Retina (tissue), 1 donor: ENCODE measurements around the gene PTPN9.
"Not testable (repeated sequence)": the region's sequence is repeated elsewhere in the genome, so short reads cannot be mapped to it uniquely, and the experiment has no call there.

Experiments
- DNase-seq: peaks from one replicate; pipeline ENCODE4 v3.0.0-alpha.2; 2016

The PTPN9 gene

GRCh38 chr15:75452364-75452864, 126.7 kb downstream of the PTPN9 start:
- peak; percentile 79 for DNase-seq

DNA sequence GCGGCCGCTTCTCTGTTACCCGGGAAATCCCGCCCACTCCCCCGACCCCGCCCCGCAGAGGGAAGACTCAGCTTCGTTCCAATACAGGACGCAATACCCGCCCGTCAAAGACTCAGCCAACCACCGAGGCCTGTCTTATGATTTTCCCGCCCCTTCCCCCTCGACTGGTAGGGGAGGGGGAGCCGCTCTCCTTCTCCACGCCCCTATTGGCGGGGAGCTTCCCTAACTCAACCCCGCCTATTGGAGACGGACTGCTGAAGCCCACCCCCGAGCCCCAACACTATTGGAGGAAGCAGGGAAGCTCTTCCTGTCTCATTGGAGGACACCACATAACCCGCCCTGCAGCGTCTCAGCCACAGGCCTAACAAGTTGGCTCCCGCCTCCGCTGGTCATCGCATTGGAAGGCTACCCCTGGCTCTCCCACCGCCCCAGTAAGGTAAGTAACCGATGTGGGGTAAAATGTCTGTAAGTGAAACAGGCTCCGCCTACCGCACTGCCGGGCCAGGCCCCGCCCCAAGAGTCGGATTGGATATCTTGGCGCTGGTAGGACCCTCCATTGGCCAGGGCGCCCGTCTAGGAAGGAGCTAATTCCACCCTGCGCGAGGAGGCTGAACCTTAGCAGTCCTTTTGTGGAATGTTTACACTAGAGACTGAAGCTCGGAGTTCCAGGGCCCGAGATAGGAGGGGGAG, 127.3 kb downstream of the PTPN9 start, which contains the start of gene SIN3A:
SIN3A (minus strand) TSS at position 17 of the 690 bp plus-strand sequence. CDS start 21,315 bp downstream, outside the sequence.
- peak; percentile 98 for DNase-seq

DNA sequence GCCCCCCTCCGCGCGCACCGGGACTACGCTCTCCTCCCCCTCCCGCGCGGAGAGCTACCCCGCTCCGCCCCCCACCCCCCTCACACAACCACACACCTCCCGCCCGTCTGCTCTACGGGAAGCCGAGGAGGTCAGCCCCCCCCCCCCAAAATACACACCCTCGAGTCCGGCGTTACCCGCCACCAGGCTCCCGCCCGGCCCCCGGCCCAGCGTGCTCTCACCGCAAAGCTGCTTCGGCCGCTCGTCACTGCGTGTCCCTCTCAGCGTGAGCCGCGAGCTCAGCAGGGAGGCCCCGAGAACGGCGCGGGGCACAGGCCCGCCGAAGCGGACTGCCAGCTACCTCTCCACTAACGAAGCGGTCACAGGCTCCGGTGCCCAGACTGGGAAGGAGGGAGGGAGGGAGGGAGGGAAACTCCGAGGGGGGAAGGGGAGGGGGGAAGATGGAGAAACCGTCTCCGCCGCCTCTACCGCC, 127.9 kb downstream of the PTPN9 start:
- DNase-seq = no peak

DNA sequence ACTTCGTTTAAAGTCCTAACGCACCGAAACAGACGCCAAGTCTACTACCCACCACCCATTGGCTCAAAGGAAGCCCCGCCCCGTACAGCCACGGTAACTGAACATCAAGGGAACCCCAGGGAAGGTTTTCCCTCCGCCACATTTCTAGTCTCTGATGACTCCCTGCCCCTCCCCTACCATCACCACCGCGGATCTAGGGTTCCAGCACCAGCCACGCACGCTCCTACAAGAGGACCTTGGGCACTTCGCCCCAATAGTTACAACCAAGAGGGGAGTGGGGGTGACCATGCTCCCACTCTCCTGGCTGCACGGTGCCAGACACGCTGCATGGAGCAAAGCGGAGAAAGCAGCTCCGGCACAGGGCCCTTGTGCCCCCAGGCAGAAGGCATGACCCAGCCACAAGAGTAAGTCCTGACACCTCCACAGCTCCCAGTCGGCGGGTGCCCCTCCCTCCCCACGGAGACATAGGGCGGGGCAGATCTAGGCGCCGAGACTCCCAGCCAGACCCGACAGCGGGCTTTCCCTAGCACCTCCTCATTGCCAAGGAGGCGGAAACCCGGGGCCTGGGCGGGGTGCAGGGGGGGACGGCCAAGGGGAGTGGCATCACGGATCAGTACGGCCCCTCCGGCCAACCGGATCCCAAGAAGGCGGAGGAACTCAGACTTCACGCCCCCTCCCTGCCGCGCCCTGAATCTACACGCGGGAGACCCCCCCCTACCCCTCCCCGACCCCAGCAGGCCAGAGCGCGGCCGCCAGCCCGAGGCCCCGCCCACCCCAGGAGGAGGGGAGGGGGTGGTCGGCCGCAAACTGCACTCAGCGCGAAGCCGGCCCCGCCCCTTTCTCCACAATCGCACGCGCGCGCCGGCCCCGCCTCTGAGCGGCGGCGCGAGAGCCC, 128.6 kb downstream of the PTPN9 start:
- peak; percentile 88 for DNase-seq

DNA sequence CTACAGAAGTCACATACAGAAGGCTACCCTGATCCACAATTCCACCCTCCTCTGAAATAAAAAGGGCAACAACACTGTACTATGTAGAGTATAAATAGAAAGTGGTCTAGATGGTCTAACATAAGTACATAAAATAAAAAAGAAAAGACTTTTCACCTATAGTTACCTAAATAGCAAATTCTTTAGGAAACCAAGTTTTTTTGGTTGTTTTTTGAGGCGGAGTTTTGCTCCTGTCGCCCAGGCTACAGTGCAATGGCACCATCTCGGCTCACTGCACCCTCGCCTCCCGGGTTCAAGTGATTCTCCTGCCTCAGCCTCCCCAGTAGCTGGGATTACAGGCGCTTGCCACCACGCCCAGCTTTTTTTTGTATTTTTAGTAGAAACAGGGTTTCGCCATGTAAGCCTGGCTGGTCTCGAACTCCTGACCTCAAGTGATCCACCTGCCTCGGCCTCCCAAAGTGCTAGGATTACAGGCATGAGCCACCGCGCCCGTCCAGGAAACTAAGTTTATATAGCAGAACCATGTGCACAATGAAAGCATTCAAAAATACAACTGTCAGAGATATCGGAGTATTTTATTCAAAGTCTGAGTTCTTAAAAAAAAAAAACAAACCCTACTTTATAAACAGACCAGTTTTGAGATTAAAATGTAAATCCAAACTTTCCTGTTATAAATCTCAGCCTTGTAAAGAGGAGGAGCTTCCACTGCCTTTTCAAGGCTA, 129.4 kb downstream of the PTPN9 start:
- DNase-seq = peak; percentile 6

GRCh38 chr15:75448171-75448570, 130.9 kb downstream of the PTPN9 start:
- not testable (repeated sequence) for DNase-seq

DNA sequence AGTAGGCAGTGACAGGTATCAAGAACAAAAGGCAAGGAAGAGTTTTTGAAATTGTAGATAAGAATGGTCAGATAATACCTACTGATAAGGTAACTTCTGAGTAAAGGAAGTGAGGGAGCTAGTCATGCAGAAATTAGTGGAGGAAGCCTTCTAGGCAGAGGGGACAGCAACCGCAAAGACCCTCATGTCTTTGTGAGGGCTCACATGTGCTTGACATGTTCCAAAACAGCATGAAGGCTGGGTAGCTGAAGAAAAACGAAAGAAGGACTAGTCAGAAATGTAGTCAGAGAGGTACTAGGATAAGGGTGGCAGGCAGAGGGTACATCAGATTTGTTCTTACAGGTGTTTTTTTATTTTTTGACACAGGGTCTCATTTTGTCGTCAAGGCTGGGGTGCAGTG, 133.0 kb downstream of the PTPN9 start:
- no peak for DNase-seq

- not testable (repeated sequence) for DNase-seq
Measured at GRCh38 chr15:75445324-75445723, 133.8 kb downstream of the PTPN9 start.

GRCh38 chr15:75443972-75444453, 135.1 kb downstream of the PTPN9 start:
- DNase-seq = not testable (repeated sequence)

DNA sequence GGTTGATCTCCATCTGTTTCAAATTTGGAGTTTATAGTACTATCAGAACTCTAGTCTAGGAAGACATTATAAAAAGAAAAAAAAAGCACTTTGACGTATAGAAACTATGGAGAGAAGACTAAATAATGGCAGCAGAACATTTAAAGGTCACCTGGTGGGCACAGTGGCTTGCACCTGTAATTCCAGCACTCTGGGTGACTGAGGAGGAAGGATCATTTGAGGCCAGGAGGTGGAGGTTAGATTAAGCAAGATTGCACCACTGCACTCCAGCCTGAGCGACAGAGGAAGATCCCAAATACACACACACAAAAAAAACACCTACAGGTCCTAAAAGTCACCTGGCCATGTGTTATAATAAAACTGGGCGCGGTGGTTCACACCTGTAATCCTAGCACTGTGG, 141.4 kb downstream of the PTPN9 start:
- no peak for DNase-seq

GRCh38 chr15:75436881-75437280, 142.2 kb downstream of the PTPN9 start:
- no peak for DNase-seq

DNA sequence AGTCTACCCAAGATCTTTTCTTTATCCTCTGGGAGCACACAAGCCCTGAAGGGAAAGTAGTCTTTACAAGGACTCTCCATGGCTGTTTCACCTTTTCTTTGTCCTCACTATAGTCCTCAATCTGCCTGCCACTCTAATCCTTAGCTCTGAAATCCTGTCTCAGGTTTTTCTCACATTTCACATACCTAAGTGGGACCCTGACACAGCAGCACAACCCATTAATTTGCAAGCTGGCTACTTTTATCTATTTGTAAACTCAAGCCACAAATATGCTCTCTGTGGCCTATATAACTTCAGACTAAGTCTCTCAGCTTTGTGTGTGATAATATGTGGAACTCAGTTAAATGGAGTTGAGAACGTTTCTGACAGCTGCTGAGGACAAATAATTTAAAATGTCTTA, 147.4 kb downstream of the PTPN9 start:
- DNase-seq = no peak

GRCh38 chr15:75431270-75431669, 147.8 kb downstream of the PTPN9 start:
- no peak for DNase-seq

- no peak for DNase-seq
Measured at GRCh38 chr15:75430259-75430658, 148.9 kb downstream of the PTPN9 start.

DNA sequence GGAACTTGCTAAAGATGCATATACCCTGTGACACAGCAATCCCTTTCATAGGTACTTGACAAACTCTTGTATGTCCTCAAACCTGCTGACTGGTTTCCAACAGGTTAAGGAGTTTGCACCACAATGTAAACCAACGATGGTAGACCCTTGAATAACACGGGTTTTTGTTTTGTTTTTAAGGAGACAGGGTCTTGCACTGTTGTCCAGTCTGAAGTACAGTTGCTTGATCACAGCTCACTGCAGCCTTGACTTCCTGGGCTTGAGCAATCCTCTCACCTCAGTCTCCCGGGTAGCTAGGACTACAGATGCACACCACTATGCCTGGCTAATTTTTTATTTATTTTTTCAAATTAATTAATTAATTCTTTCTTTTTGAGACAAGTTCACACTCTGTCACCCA, 151.0 kb downstream of the PTPN9 start:
- DNase-seq = no peak

- DNase-seq = no peak
Measured at GRCh38 chr15:75425966-75426500, 153.1 kb downstream of the PTPN9 start.

DNA sequence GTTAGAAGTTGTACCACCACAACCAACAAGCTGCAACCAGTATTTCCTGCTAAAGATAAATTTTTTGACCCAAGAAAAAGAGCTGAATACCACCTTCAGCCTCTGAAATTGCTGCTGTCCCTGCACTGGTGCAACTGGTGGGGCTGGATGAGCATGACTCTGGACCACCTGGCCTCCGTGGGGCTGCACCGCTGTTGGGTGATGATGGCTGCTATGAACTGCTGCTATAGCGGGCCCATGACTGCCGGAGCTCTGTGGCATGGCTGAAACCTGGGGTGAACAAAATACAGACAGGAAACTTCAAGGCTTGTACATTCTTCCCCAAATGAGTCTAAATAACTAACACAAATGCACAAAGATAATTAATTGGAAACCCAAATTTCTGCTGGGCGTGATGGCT, 156.6 kb downstream of the PTPN9 start:
- DNase-seq = no peak

DNA sequence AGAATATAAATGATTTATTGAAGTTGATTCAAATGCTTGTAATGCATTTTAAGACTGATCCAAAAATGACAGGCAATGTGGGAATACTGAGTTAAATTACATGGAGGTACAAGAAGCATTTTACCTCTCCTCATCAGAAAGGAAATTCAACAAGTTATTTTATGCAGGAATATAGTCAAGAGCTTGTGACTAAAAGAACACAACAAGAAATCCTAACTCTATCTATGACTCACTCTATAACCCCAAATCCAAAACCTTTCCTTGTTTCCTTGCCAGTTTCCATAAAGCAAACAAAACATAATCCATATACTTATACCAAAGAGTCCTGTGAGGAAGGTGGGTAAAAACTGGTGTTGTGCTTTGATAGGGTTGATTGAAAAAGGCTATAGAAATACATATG, 158.4 kb downstream of the PTPN9 start:
- no peak for DNase-seq

GRCh38 chr15:75416584-75416983, 162.5 kb downstream of the PTPN9 start:
- no peak for DNase-seq
